Esophagus muscularis mucosa (tissue), 3 donors: ENCODE results near the gene KAZN.

Experiments
- CTCF ChIP-seq, 3 experiments: fragments of 200-600 bp in 2 of 3; fragments of 450-650 bp in 1 of 3; sonication (generic) in 2 of 3; IDR thresholded peaks; one replicate each; pipeline ENCODE4 v1.5.1; 2017 to 2019; ENCODE audit warnings: antibody characterized with exemption in 3 of 3, mild to moderate bottlenecking in 2 of 3, moderate library complexity in 1 of 3
- POLR2A ChIP-seq: fragments of 450-650 bp; IDR thresholded peaks from one replicate; pipeline ENCODE4 v1.6.1; 2017; ENCODE audit warnings: antibody characterized with exemption, moderate library complexity, mild to moderate bottlenecking, low read depth

GRCh38 chr1:14954210-14954609 lies 355.7 kb downstream of the KAZN start:
- no peak for TF ChIP-seq CTCF (IDR thresholded peaks at IDR 0.05)
- TF ChIP-seq POLR2A = no peak
